ENCODE measurements around the gene TBCB.

Gene TBCB

GRCh38 chr19:36139120-36139472 lies 23.8 kb downstream of the TBCB start:
- Histone ChIP-seq H2AFZ (ENCODE audit: low read length) (no peak overlapping the region), H3K9me3 (ENCODE audit: low read length) (no peaks in the 10 kb centered on the region), H3K9ac (ENCODE audit: low read length) (peak overlapping the region; percentile 94), H3K9me2 (ENCODE audit: low read depth, low read length) (no peaks in the 10 kb centered on the region), H3K36me3 (ENCODE audit: insufficient read depth, low read length) (peaks cover 16% of the 10 kb centered on the region), H3K4me2 (ENCODE audit: low read length) (peak overlapping the region; percentile 75), H3F3A (ENCODE audit: insufficient read depth, low read length) (no peaks in the 10 kb centered on the region), H4K20me1 (ENCODE audit: insufficient read depth, low read length) (no peaks in the 10 kb centered on the region), H3K27ac (ENCODE audit: low read depth, low read length, poor library complexity, severe bottlenecking) (peak overlapping the region; percentile 60), H3K4me1 (ENCODE audit: insufficient read depth, low read length, severe bottlenecking) (peaks cover 22% of the 10 kb centered on the region), H3K4me3 (ENCODE audit: low read depth, low read length, poor library complexity, severe bottlenecking) (peak overlapping the region; percentile 95), H3K79me2 (ENCODE audit: insufficient read depth, low read length) (no peaks in the 10 kb centered on the region), H3K27me3 (ENCODE audit: insufficient read depth, low read length) (no peaks in the 10 kb centered on the region)
- TF ChIP-seq CTCF (IDR thresholded peaks at IDR 0.05; ENCODE audit: low read length), result no peak
- TF ChIP-seq EZH2 (IDR thresholded peaks at IDR 0.05; ENCODE audit: borderline replicate concordance, low read length), result no peak

GRCh38 chr19:36139473-36140303 lies 24.4 kb downstream of the TBCB start, which contains the start of gene CAPNS1:
CAPNS1 (plus strand) TSS chr19:36140066; CDS start chr19:36141012, 946 bp downstream.
- no peaks in the 10 kb centered on the region for H3F3A ChIP-seq (ENCODE audit: insufficient read depth, low read length)
- no peaks in the 10 kb centered on the region for H4K20me1 ChIP-seq (ENCODE audit: insufficient read depth, low read length)
- H2AFZ ChIP-seq (ENCODE audit: low read length), result no peak within 1 kb of the TSS
- H3K9me3 ChIP-seq (ENCODE audit: low read length), result no peaks in the 10 kb centered on the region
- H3K4me1 ChIP-seq (ENCODE audit: insufficient read depth, low read length, severe bottlenecking), result peaks cover 22% of the 10 kb centered on the region
- no peaks in the 10 kb centered on the region for H3K79me2 ChIP-seq (ENCODE audit: insufficient read depth, low read length)
- no peaks in the 10 kb centered on the region for H3K27me3 ChIP-seq (ENCODE audit: insufficient read depth, low read length)
- peak within 1 kb of the TSS; percentile 80 for H3K27ac ChIP-seq (ENCODE audit: low read depth, low read length, poor library complexity, severe bottlenecking)
- H3K4me3 ChIP-seq (ENCODE audit: low read depth, low read length, poor library complexity, severe bottlenecking), result peak within 1 kb of the TSS; percentile 95
- H3K4me2 ChIP-seq (ENCODE audit: low read length), result peak within 1 kb of the TSS; percentile 75
- TF ChIP-seq EZH2 (IDR thresholded peaks at IDR 0.05; ENCODE audit: borderline replicate concordance, low read length), result no peak
- peak; percentile 33; the same call in 1 of the 2 replicates for TF ChIP-seq CTCF (IDR thresholded peaks at IDR 0.05; ENCODE audit: low read length)
- no peaks in the 10 kb centered on the region for H3K9me2 ChIP-seq (ENCODE audit: low read depth, low read length)
- H3K9ac ChIP-seq (ENCODE audit: low read length), result peak within 1 kb of the TSS; percentile 94
- H3K36me3 ChIP-seq (ENCODE audit: insufficient read depth, low read length), result peaks cover 18% of the 10 kb centered on the region

- no peak overlapping the region for H2AFZ ChIP-seq (ENCODE audit: low read length)
- peak overlapping the region; percentile 75 for H3K4me2 ChIP-seq (ENCODE audit: low read length)
- H3K27me3 ChIP-seq (ENCODE audit: insufficient read depth, low read length), result no peaks in the 10 kb centered on the region
- no peaks in the 10 kb centered on the region for H4K20me1 ChIP-seq (ENCODE audit: insufficient read depth, low read length)
- no peaks in the 10 kb centered on the region for H3F3A ChIP-seq (ENCODE audit: insufficient read depth, low read length)
- peaks cover 25% of the 10 kb centered on the region for H3K36me3 ChIP-seq (ENCODE audit: insufficient read depth, low read length)
- H3K4me3 ChIP-seq (ENCODE audit: low read depth, low read length, poor library complexity, severe bottlenecking), result peak overlapping the region; percentile 95
- no peaks in the 10 kb centered on the region for H3K9me2 ChIP-seq (ENCODE audit: low read depth, low read length)
- H3K9me3 ChIP-seq (ENCODE audit: low read length), result no peaks in the 10 kb centered on the region
- peak overlapping the region; percentile 94 for H3K9ac ChIP-seq (ENCODE audit: low read length)
- H3K79me2 ChIP-seq (ENCODE audit: insufficient read depth, low read length), result no peaks in the 10 kb centered on the region
- TF ChIP-seq CTCF (IDR thresholded peaks at IDR 0.05; ENCODE audit: low read length) (no peak), EZH2 (IDR thresholded peaks at IDR 0.05; ENCODE audit: borderline replicate concordance, low read length) (no peak)
- peaks cover 22% of the 10 kb centered on the region for H3K4me1 ChIP-seq (ENCODE audit: insufficient read depth, low read length, severe bottlenecking)
- H3K27ac ChIP-seq (ENCODE audit: low read depth, low read length, poor library complexity, severe bottlenecking), result peak overlapping the region; percentile 80
These were observed 25.2 kb downstream of the TBCB start for GRCh38 chr19:36140304-36141038.
